ENCODE data around the gene CRTAC1.

The CRTAC1 gene

GRCh38 chr10:97944772-97945171 lies 85.6 kb downstream of the CRTAC1 start:
- DNase-seq = no peak
- Histone ChIP-seq H3K4me1 (ENCODE audit: control insufficient read depth in 1 of 2, insufficient read depth in 2 of 2, low read length in 2 of 2) (no peaks in the 10 kb centered on the region), H3K4me2 (ENCODE audit: low read length) (no peak overlapping the region), H3K27me3 (ENCODE audit: insufficient read depth, low read length) (no peaks in the 10 kb centered on the region), H3K18ac (ENCODE audit: low read length) (no peak overlapping the region), H4K91ac (ENCODE audit: low read depth, low read length) (no peak overlapping the region), H3K14ac (ENCODE audit: low read length) (no peak overlapping the region), H4K12ac (ENCODE audit: low read depth, low read length) (no peak overlapping the region), H4K8ac (ENCODE audit: low read depth, low read length) (no peak overlapping the region), H3K27ac (ENCODE audit: low read depth, low read length) (no peak overlapping the region), H3K36me3 (ENCODE audit: control insufficient read depth in 1 of 2, insufficient read depth in 2 of 2, low read length in 2 of 2) (no peaks in the 10 kb centered on the region), H3K9me3 (ENCODE audit: insufficient read depth, low read depth, low read length) (peaks cover 4% of the 10 kb centered on the region), H3K23ac (ENCODE audit: low read length) (no peak overlapping the region), H2BK120ac (ENCODE audit: insufficient read depth, low read length, poor library complexity) (no peak overlapping the region), H2AK5ac (ENCODE audit: low read length) (no peak overlapping the region), H3K4me3 (ENCODE audit: low read depth, low read length) (no peak overlapping the region), H2BK5ac (ENCODE audit: low read depth, low read length, poor library complexity) (no peak overlapping the region), H3K79me2 (ENCODE audit: control insufficient read depth, insufficient read depth, low read length, poor library complexity) (no peaks in the 10 kb centered on the region), H3K79me1 (ENCODE audit: low read length) (no peaks in the 10 kb centered on the region), H3K4ac (ENCODE audit: low read depth, low read length) (no peak overlapping the region), H3K9ac (ENCODE audit: low read length) (no peak overlapping the region), H2BK12ac (ENCODE audit: low read length) (no peak overlapping the region), H2AFZ (ENCODE audit: insufficient read depth, low read length, poor library complexity) (no peak overlapping the region)

DNA sequence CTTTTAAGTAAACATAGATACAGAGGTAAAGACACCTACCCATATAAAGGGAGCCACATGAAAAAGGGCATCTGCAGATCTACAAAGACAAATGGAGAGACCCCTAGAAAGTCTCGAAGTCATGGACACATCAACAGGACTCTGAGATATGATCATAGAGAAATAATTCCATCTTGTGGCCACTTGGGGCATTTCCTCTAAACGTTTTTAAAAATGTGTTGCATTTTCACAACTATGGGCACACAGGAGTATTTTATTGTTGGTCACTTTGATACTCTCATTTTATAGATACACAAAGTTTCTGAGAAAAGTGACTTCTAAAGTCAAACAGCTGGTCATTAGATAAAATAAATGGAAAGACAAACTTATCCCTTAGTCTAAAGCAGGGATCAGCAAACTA lies 87.1 kb downstream of the CRTAC1 start:
- no peak overlapping the region for H4K91ac ChIP-seq (ENCODE audit: low read depth, low read length)
- no peak overlapping the region for H3K18ac ChIP-seq (ENCODE audit: low read length)
- no peaks in the 10 kb centered on the region for H3K4me1 ChIP-seq (ENCODE audit: control insufficient read depth in 1 of 2, insufficient read depth in 2 of 2, low read length in 2 of 2)
- H3K27ac ChIP-seq (ENCODE audit: low read depth, low read length) = no peak overlapping the region
- no peak overlapping the region for H3K9ac ChIP-seq (ENCODE audit: low read length)
- no peak overlapping the region for H2AFZ ChIP-seq (ENCODE audit: insufficient read depth, low read length, poor library complexity)
- H2AK5ac ChIP-seq (ENCODE audit: low read length) = no peak overlapping the region
- H2BK120ac ChIP-seq (ENCODE audit: insufficient read depth, low read length, poor library complexity) = no peak overlapping the region
- H3K4me3 ChIP-seq (ENCODE audit: low read depth, low read length) = no peak overlapping the region
- H2BK12ac ChIP-seq (ENCODE audit: low read length) = no peak overlapping the region
- no CpG with 5 or more reads among the region's 2 CpGs for WGBS (ENCODE audit: extremely low coverage, insufficient coverage, insufficient read length)
- no peak overlapping the region for H4K8ac ChIP-seq (ENCODE audit: low read depth, low read length)
- H3K14ac ChIP-seq (ENCODE audit: low read length) = no peak overlapping the region
- no peak for DNase-seq
- no peaks in the 10 kb centered on the region for H3K27me3 ChIP-seq (ENCODE audit: insufficient read depth, low read length)
- no peaks in the 10 kb centered on the region for H3K79me1 ChIP-seq (ENCODE audit: low read length)
- H3K4me2 ChIP-seq (ENCODE audit: low read length) = no peak overlapping the region
- no peak overlapping the region for H3K4ac ChIP-seq (ENCODE audit: low read depth, low read length)
- H3K9me3 ChIP-seq (ENCODE audit: insufficient read depth, low read depth, low read length) = peaks cover 2% of the 10 kb centered on the region
- H3K36me3 ChIP-seq (ENCODE audit: control insufficient read depth in 1 of 2, insufficient read depth in 2 of 2, low read length in 2 of 2) = no peaks in the 10 kb centered on the region
- no peak overlapping the region for H3K23ac ChIP-seq (ENCODE audit: low read length)
- no peaks in the 10 kb centered on the region for H3K79me2 ChIP-seq (ENCODE audit: control insufficient read depth, insufficient read depth, low read length, poor library complexity)
- no peak overlapping the region for H2BK5ac ChIP-seq (ENCODE audit: low read depth, low read length, poor library complexity)
- no peak overlapping the region for H4K12ac ChIP-seq (ENCODE audit: low read depth, low read length)

GRCh38 chr10:97940534-97940933 lies 89.9 kb downstream of the CRTAC1 start:
- Histone ChIP-seq H3K36me3 (ENCODE audit: control insufficient read depth in 1 of 2, insufficient read depth in 2 of 2, low read length in 2 of 2) (no peaks in the 10 kb centered on the region), H3K9me3 (ENCODE audit: insufficient read depth, low read depth, low read length) (peaks cover 2% of the 10 kb centered on the region), H3K23ac (ENCODE audit: low read length) (no peak overlapping the region), H3K14ac (ENCODE audit: low read length) (no peak overlapping the region), H3K27me3 (ENCODE audit: insufficient read depth, low read length) (no peaks in the 10 kb centered on the region), H3K4ac (ENCODE audit: low read depth, low read length) (no peak overlapping the region), H3K4me3 (ENCODE audit: low read depth, low read length) (no peak overlapping the region), H3K27ac (ENCODE audit: low read depth, low read length) (no peak overlapping the region), H2AFZ (ENCODE audit: insufficient read depth, low read length, poor library complexity) (no peak overlapping the region), H3K4me1 (ENCODE audit: control insufficient read depth in 1 of 2, insufficient read depth in 2 of 2, low read length in 2 of 2) (no peaks in the 10 kb centered on the region), H2BK5ac (ENCODE audit: low read depth, low read length, poor library complexity) (no peak overlapping the region), H3K18ac (ENCODE audit: low read length) (no peak overlapping the region), H3K79me2 (ENCODE audit: control insufficient read depth, insufficient read depth, low read length, poor library complexity) (no peaks in the 10 kb centered on the region), H3K79me1 (ENCODE audit: low read length) (no peaks in the 10 kb centered on the region), H4K91ac (ENCODE audit: low read depth, low read length) (no peak overlapping the region), H2AK5ac (ENCODE audit: low read length) (no peak overlapping the region), H4K8ac (ENCODE audit: low read depth, low read length) (no peak overlapping the region), H3K9ac (ENCODE audit: low read length) (no peak overlapping the region), H2BK12ac (ENCODE audit: low read length) (no peak overlapping the region), H2BK120ac (ENCODE audit: insufficient read depth, low read length, poor library complexity) (no peak overlapping the region), H3K4me2 (ENCODE audit: low read length) (no peak overlapping the region), H4K12ac (ENCODE audit: low read depth, low read length) (no peak overlapping the region)
- DNase-seq = no peak
- no CpG with 5 or more reads among the region's 6 CpGs for WGBS (ENCODE audit: extremely low coverage, insufficient coverage, insufficient read length)

DNA sequence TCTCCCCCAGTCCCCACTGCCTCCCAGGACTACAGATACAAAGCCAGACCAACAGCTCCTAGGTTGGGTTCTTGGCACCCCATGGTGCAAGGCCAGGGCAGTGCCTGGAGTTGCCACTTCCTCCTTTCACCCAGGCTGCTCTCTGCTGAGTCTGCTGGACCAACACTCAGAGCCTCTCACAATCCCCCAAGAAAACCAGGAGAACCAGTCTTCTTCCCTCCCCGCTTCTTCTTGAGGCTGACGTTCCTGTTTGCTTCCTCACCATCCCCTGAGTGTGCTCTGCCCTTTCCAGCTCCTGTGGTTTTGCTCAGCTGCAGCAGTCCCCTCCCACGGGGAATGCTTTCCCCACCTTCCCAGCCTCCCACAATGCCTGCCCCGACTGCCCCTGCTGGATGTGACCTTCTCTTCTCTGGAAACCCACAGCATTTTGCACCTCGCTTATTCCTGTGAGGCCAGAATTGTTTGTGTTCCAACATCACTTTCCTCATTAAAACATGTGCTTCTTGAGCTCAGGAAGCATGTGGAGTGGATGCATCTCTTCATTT lies 90.9 kb downstream of the CRTAC1 start:
- H3K9me3 ChIP-seq (ENCODE audit: insufficient read depth, low read depth, low read length) = peaks cover 2% of the 10 kb centered on the region
- H3K79me1 ChIP-seq (ENCODE audit: low read length) = no peaks in the 10 kb centered on the region
- no peak overlapping the region for H4K8ac ChIP-seq (ENCODE audit: low read depth, low read length)
- H2AK5ac ChIP-seq (ENCODE audit: low read length) = no peak overlapping the region
- H2BK12ac ChIP-seq (ENCODE audit: low read length) = no peak overlapping the region
- H3K4me1 ChIP-seq (ENCODE audit: control insufficient read depth in 1 of 2, insufficient read depth in 2 of 2, low read length in 2 of 2) = no peaks in the 10 kb centered on the region
- H3K4ac ChIP-seq (ENCODE audit: low read depth, low read length) = no peak overlapping the region
- no peak overlapping the region for H3K14ac ChIP-seq (ENCODE audit: low read length)
- WGBS (ENCODE audit: extremely low coverage, insufficient coverage, insufficient read length) = no CpG with 5 or more reads among the region's 5 CpGs
- H3K4me2 ChIP-seq (ENCODE audit: low read length) = no peak overlapping the region
- H4K91ac ChIP-seq (ENCODE audit: low read depth, low read length) = no peak overlapping the region
- no peak overlapping the region for H3K18ac ChIP-seq (ENCODE audit: low read length)
- no peaks in the 10 kb centered on the region for H3K27me3 ChIP-seq (ENCODE audit: insufficient read depth, low read length)
- no peak overlapping the region for H2AFZ ChIP-seq (ENCODE audit: insufficient read depth, low read length, poor library complexity)
- no peaks in the 10 kb centered on the region for H3K79me2 ChIP-seq (ENCODE audit: control insufficient read depth, insufficient read depth, low read length, poor library complexity)
- H3K4me3 ChIP-seq (ENCODE audit: low read depth, low read length) = no peak overlapping the region
- no peaks in the 10 kb centered on the region for H3K36me3 ChIP-seq (ENCODE audit: control insufficient read depth in 1 of 2, insufficient read depth in 2 of 2, low read length in 2 of 2)
- no peak overlapping the region for H2BK120ac ChIP-seq (ENCODE audit: insufficient read depth, low read length, poor library complexity)
- H4K12ac ChIP-seq (ENCODE audit: low read depth, low read length) = no peak overlapping the region
- no peak overlapping the region for H3K23ac ChIP-seq (ENCODE audit: low read length)
- H2BK5ac ChIP-seq (ENCODE audit: low read depth, low read length, poor library complexity) = no peak overlapping the region
- no peak overlapping the region for H3K9ac ChIP-seq (ENCODE audit: low read length)
- H3K27ac ChIP-seq (ENCODE audit: low read depth, low read length) = no peak overlapping the region
- DNase-seq = no peak

All from trophoblast cell (in vitro differentiated cells and primary cell).